SU-DHL-6 (cell line): ENCODE data around the gene TOR2A.
A peak's percentile ranks its signal among the peaks of the same experiment; 100 is the strongest.

Experiments used
- H2AFZ ChIP-seq: fragments of 200-600 bp; sonication (generic); 2 replicates; pipeline ENCODE4 v1.6.1; 2014; ENCODE audit warnings: low read depth, mild to moderate bottlenecking, moderate library complexity, mixed read lengths, antibody characterized with exemption, low read length; ENCODE audit not compliant: severe bottlenecking
- H3F3A ChIP-seq: fragments of 200-600 bp; shearing (Covaris generic); 2 replicates; pipeline ENCODE4 v1.6.0; 2016; ENCODE audit warnings: antibody characterized with exemption, mild to moderate bottlenecking; ENCODE audit not compliant: insufficient read depth
- H3K27ac ChIP-seq: fragments of 200-600 bp; sonication (generic); 2 replicates; pipeline ENCODE4 v1.5.1; 2016; ENCODE audit warnings: low read depth, mild to moderate bottlenecking, low read length, moderate library complexity, mixed read lengths
- H3K27me3 ChIP-seq: fragments of 200-600 bp; sonication (generic), shearing (Covaris generic); 2 replicates; pipeline ENCODE4 v1.6.0; 2014; ENCODE audit warnings: mild to moderate bottlenecking, low read length
- H3K36me3 ChIP-seq: fragments of 200-600 bp; sonication (generic); 2 replicates; pipeline ENCODE4 v1.6.1; 2014; ENCODE audit warnings: mild to moderate bottlenecking, low read length, mixed read lengths
- H3K4me2 ChIP-seq: fragments of 300-600, 200-600 bp; shearing (Covaris generic), sonication (generic); 2 replicates; pipeline ENCODE4 v1.6.0; 2014; ENCODE audit warnings: low read length, low read depth, mild to moderate bottlenecking; ENCODE audit not compliant: poor library complexity, severe bottlenecking
- H3K4me3 ChIP-seq: fragments of 200-600 bp; sonication (generic); 2 replicates; pipeline ENCODE4 v1.5.1; 2014; ENCODE audit warnings: antibody characterized with exemption, low read length, mild to moderate bottlenecking, mixed read lengths; ENCODE audit not compliant: insufficient read depth, poor library complexity, severe bottlenecking
- H3K79me2 ChIP-seq: fragments of 200-600 bp; sonication (generic); 2 replicates; pipeline ENCODE4 v1.6.1; 2014; ENCODE audit warnings: mild to moderate bottlenecking, low read length, moderate library complexity; ENCODE audit not compliant: insufficient read depth
- H3K9ac ChIP-seq: fragments of 200-600 bp; sonication (generic); 2 replicates; pipeline ENCODE4 v1.7.0; 2014; ENCODE audit warnings: mild to moderate bottlenecking, low read length
- H3K9me2 ChIP-seq: fragments of 200-600 bp; sonication (generic); replicated peaks from 2 replicates; pipeline ENCODE4 v1.6.1; 2014; ENCODE audit warnings: low read length; ENCODE audit not compliant: insufficient read depth
- H3K9me3 ChIP-seq: fragments of 200-600 bp; sonication (generic); 2 replicates; pipeline ENCODE4 v1.6.1; 2014; ENCODE audit warnings: low read length, mixed read lengths; ENCODE audit not compliant: insufficient read depth
- H4K20me1 ChIP-seq: fragments of 200-600 bp; sonication (generic); 2 replicates; pipeline ENCODE4 v1.6.1; 2014; ENCODE audit warnings: low read depth, mild to moderate bottlenecking, antibody characterized with exemption, low read length, moderate library complexity, mixed read lengths
- CTCF ChIP-seq: fragments of 200-600 bp; sonication (generic); IDR thresholded peaks from one replicate; pipeline ENCODE4 v1.5.1; 2017; ENCODE audit warnings: antibody characterized with exemption, mild to moderate bottlenecking, low read length, moderate library complexity; ENCODE audit not compliant: insufficient read depth, poor library complexity, severe bottlenecking
- EZH2phosphoT487 ChIP-seq: fragments of 200-600 bp; sonication (generic), shearing (Covaris generic); conservative IDR thresholded peaks from 2 replicates; pipeline ENCODE4 v1.6.1; 2018; ENCODE audit warnings: mild to moderate bottlenecking, antibody characterized with exemption, low read length, moderate library complexity, mixed read lengths

The TOR2A gene

GRCh38 chr9:127777368-127777980 lies 42.4 kb upstream of the TOR2A start:
- peaks cover 13% of the 10 kb centered on the region for H3K79me2 ChIP-seq
- H3K9me3 ChIP-seq = no peaks in the 10 kb centered on the region
- H2AFZ ChIP-seq = no peak overlapping the region
- H3K9ac ChIP-seq = peak overlapping the region; percentile 89
- peak overlapping the region; percentile 80 for H3K4me3 ChIP-seq
- H3K4me2 ChIP-seq = peak overlapping the region; percentile 90
- H4K20me1 ChIP-seq = no peaks in the 10 kb centered on the region
- no peaks in the 10 kb centered on the region for H3K9me2 ChIP-seq
- no peaks in the 10 kb centered on the region for H3K27me3 ChIP-seq
- H3K27ac ChIP-seq = peak overlapping the region; percentile 96
- TF ChIP-seq EZH2phosphoT487 (no peak), CTCF (no peak)
- H3F3A ChIP-seq = peaks cover 41% of the 10 kb centered on the region
- H3K36me3 ChIP-seq = no peaks in the 10 kb centered on the region

DNA sequence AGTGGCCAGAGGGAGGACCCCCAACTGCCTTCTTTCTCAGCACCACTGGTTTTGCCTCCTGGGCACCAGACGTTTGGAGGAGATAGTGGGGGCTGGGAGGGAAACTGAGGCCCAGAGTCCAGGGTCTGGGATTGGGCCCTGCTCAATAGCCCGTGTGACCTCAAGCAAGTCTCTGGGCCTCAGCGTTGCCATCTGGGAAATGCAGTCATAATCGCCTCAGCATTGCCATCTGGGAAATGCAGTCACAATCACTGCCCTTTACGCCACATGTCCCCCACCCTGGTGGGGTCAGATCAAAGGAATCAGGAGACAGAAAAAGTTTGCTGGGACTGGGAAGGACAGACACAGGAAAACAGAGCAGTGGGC lies 41.8 kb upstream of the TOR2A start:
- TF ChIP-seq CTCF = no peak
- no peak for TF ChIP-seq EZH2phosphoT487
- H2AFZ ChIP-seq = no peak overlapping the region
- H3K9me2 ChIP-seq = no peaks in the 10 kb centered on the region
- no peaks in the 10 kb centered on the region for H3K9me3 ChIP-seq
- H3K9ac ChIP-seq = peak overlapping the region; percentile 89
- peaks cover 13% of the 10 kb centered on the region for H3K79me2 ChIP-seq
- H3K27ac ChIP-seq = peak overlapping the region; percentile 96
- H4K20me1 ChIP-seq = no peaks in the 10 kb centered on the region
- H3K36me3 ChIP-seq = no peaks in the 10 kb centered on the region
- peak overlapping the region; percentile 80 for H3K4me3 ChIP-seq
- H3K27me3 ChIP-seq = no peaks in the 10 kb centered on the region
- peaks cover 42% of the 10 kb centered on the region for H3F3A ChIP-seq
- H3K4me2 ChIP-seq = peak overlapping the region; percentile 90

DNA sequence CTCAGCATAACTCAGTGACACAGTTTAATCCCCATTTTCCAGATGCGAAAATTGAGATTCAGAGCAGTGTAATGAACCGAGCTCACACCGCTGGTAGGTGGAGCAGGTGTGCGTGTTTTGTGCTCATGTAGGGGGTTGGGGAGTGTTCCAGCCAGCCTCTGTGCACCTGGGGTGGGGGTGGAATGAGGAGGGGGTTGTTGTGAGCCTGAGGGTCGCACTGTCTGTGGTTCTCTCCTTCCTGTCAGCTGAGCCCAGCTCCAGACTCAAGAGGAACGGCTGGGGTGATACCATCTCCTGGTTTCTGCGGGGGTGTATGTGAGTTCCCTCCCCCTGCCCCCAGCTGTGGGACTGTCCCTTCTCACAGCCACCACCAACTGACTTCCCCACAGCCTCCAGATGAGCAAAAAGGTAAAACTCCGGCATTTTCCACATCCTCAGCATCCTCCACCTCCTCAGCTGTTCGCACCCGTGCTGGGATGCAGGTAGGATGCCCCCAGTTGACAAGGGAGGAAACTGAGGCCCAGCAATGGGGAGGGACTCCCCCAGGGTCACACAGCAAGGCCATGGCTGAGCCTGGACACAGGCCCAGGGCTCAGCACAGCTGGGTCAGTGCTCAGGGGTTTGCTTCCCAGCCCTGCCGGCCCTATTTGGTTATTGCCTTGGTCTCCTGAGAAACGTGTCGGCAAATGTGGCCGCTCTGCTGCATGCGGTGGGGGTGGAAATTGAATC lies 41.3 kb upstream of the TOR2A start:
- no peaks in the 10 kb centered on the region for H3K9me2 ChIP-seq
- H3K36me3 ChIP-seq = no peaks in the 10 kb centered on the region
- no peak overlapping the region for H2AFZ ChIP-seq
- no peaks in the 10 kb centered on the region for H3K9me3 ChIP-seq
- no peaks in the 10 kb centered on the region for H3K27me3 ChIP-seq
- H3K9ac ChIP-seq = peak overlapping the region; percentile 89
- TF ChIP-seq CTCF (no peak), EZH2phosphoT487 (no peak)
- peaks cover 13% of the 10 kb centered on the region for H3K79me2 ChIP-seq
- H3F3A ChIP-seq = peaks cover 44% of the 10 kb centered on the region
- H3K27ac ChIP-seq = peak overlapping the region; percentile 96
- H4K20me1 ChIP-seq = no peaks in the 10 kb centered on the region
- peak overlapping the region; percentile 90 for H3K4me2 ChIP-seq
- peak overlapping the region; percentile 80 for H3K4me3 ChIP-seq
